GM23338 (cell line): ENCODE results near the gene TMEFF1. TPM values are rescaled to one million over a fixed set of nuclear protein-coding genes. Genes with fewer than 3 reads are reported as not detected.

Experiments used
- ATAC-seq: fragments of 200-7000 bp; cut with Tn5 transposase; 3 replicates; pipeline ENCODE4 v1.9.1; 2020
- DNase-seq: peaks from one replicate; pipeline ENCODE4 v3.0.0-alpha.2; 2015; ENCODE audit warnings: low spot score
- H2AFZ ChIP-seq: fragments of 200-600 bp; sonication (generic); 2 replicates; pipeline ENCODE4 v1.8.0; 2016; ENCODE audit warnings: antibody characterized with exemption, mild to moderate bottlenecking, moderate library complexity
- H3F3A ChIP-seq: fragments of 200-600 bp; sonication (generic); replicated peaks from 2 replicates; pipeline ENCODE4 v1.8.0; 2017; ENCODE audit warnings: antibody characterized with exemption, mixed run types, low read depth
- H3K27ac ChIP-seq: fragments of 200-600 bp; sonication (generic); 2 replicates; pipeline ENCODE4 v1.6.1; 2016; ENCODE audit warnings: low read depth
- H3K27me3 ChIP-seq: fragments of 200-600 bp; sonication (generic); 2 replicates; pipeline ENCODE4 v1.8.0; 2016; ENCODE audit warnings: mild to moderate bottlenecking, mixed run types, moderate library complexity; ENCODE audit not compliant: insufficient read depth
- H3K36me3 ChIP-seq: fragments of 200-600 bp; sonication (generic); 2 replicates; pipeline ENCODE4 v1.8.0; 2016; ENCODE audit warnings: mild to moderate bottlenecking; ENCODE audit not compliant: insufficient read depth
- H3K4me1 ChIP-seq: fragments of 200-600 bp; sonication (generic); 2 replicates; pipeline ENCODE4 v1.8.0; 2016; ENCODE audit warnings: mild to moderate bottlenecking, moderate library complexity; ENCODE audit not compliant: insufficient read depth
- H3K4me2 ChIP-seq: fragments of 200-600 bp; sonication (generic); 2 replicates; pipeline ENCODE4 v1.7.1; 2017; ENCODE audit warnings: mixed run types
- H3K4me3 ChIP-seq: fragments of 200-600 bp; sonication (generic); 2 replicates; pipeline ENCODE4 v1.6.1; 2016; ENCODE audit warnings: mixed run types
- H3K79me2 ChIP-seq: fragments of 200-600 bp; sonication (generic); replicated peaks from 2 replicates; pipeline ENCODE4 v1.8.0; 2017; ENCODE audit warnings: mild to moderate bottlenecking; ENCODE audit not compliant: insufficient read depth
- H3K9me2 ChIP-seq: fragments of 200-600 bp; sonication (generic); 2 replicates; pipeline ENCODE4 v1.8.0; 2017; ENCODE audit not compliant: insufficient read depth
- H4K20me1 ChIP-seq: fragments of 200-600 bp; sonication (generic); replicated peaks from 2 replicates; pipeline ENCODE4 v1.8.0; 2017; ENCODE audit warnings: mild to moderate bottlenecking; ENCODE audit not compliant: insufficient read depth
- H3K27ac Mint-ChIP-seq: 2 replicates; pipeline ENCODE4 v1.8.0; 2020; ENCODE audit warnings: inconsistent platforms, mild to moderate bottlenecking, moderate library complexity, mixed read lengths
- H3K27me3 Mint-ChIP-seq: 3 replicates; pipeline ENCODE4 v1.8.0; 2022; ENCODE audit warnings: low read depth, mild to moderate bottlenecking, moderate library complexity, mixed read lengths, inconsistent platforms; ENCODE audit not compliant: insufficient read depth, poor library complexity
- H3K36me3 Mint-ChIP-seq: 3 replicates; pipeline ENCODE4 v1.8.0; 2021; ENCODE audit warnings: low read depth, mild to moderate bottlenecking, inconsistent platforms, moderate library complexity, mixed read lengths
- H3K4me1 Mint-ChIP-seq: 3 replicates; pipeline ENCODE4 v1.8.0; 2020; ENCODE audit warnings: mild to moderate bottlenecking, inconsistent platforms, mixed read lengths
- H3K4me3 Mint-ChIP-seq: 3 replicates; pipeline ENCODE4 v1.8.0; 2021; ENCODE audit warnings: moderate library complexity, mild to moderate bottlenecking, inconsistent platforms, mixed read lengths
- H3K9me3 Mint-ChIP-seq: 3 replicates; pipeline ENCODE4 v1.8.0; 2020; ENCODE audit warnings: moderate library complexity, mild to moderate bottlenecking, inconsistent platforms, mixed read lengths
- CREB1 ChIP-seq: fragments of 250-450 bp; sonication (Bioruptor Pico); IDR thresholded peaks from 2 replicates; pipeline ENCODE4 v1.5.0; 2020; ENCODE audit warnings: low read depth, mild to moderate bottlenecking, moderate library complexity
- EZH2 ChIP-seq: fragments of 200-600 bp; sonication (generic); IDR thresholded peaks from one replicate; pipeline ENCODE4 v1.8.0; 2017; ENCODE audit warnings: antibody characterized with exemption, mild to moderate bottlenecking, low read depth; ENCODE audit not compliant: unreplicated experiment
- JUNB ChIP-seq: IDR thresholded peaks from one replicate; pipeline ENCODE4 v1.6.1; 2016; ENCODE audit warnings: antibody characterized with exemption; ENCODE audit not compliant: unreplicated experiment
- STAT1 ChIP-seq: IDR thresholded peaks from one replicate; pipeline ENCODE4 v1.6.1; 2016; ENCODE audit warnings: antibody characterized with exemption; ENCODE audit not compliant: unreplicated experiment
- ZNF114 ChIP-seq: fragments of 250-450 bp; sonication (Bioruptor Pico); IDR thresholded peaks from 2 replicates; pipeline ENCODE4 v1.5.0; 2020; ENCODE audit warnings: mild to moderate bottlenecking, moderate library complexity
- ZNF462 ChIP-seq: fragments of 250-450 bp; sonication (Bioruptor Pico); IDR thresholded peaks from 2 replicates; pipeline ENCODE4 v1.5.0; 2020; ENCODE audit warnings: mild to moderate bottlenecking, moderate library complexity
- polyA plus RNA-seq: library from polyadenylated mRNA; unstranded; fragments of >200 nt; fragmentation: Nextera tagmentation; extraction: Ambion mirVana; gene quantifications from 2 replicates; pipeline ENCODE4 v1.2.1, GENCODE V29; 2016
- total RNA-seq: library from RNA; depleted of rRNA; stranded (reverse); fragments of >200 nt; shearing (Covaris generic); gene quantifications from 2 replicates; pipeline ENCODE4 v1.2.3, GENCODE V29; 2014
- TF ChIP-seq, protein P1 (sequence below), 2 experiments: fragments of 200-600 bp in 1 of 2; sonication (generic) in 1 of 2; conservative IDR thresholded peaks; 2 replicates each; pipeline versions ENCODE4 v1.5.1 to v1.6.1; 2016 to 2017; ENCODE audit warnings: antibody characterized with exemption in 2 of 2, low read depth in 2 of 2, mild to moderate bottlenecking in 2 of 2, moderate library complexity in 1 of 2

Gene TMEFF1
- total and polyA plus RNA-seq, 2 experiments from 2014 or later = 6.6 to 85.2 TPM

- TF ChIP-seq ZNF462 (no peak), EZH2 (no peak), STAT1 (no peak), JUNB (no peak)
Observed at GRCh38 chr9:100591139-100591538, 118.2 kb downstream of the TMEFF1 start (continued).

DNA sequence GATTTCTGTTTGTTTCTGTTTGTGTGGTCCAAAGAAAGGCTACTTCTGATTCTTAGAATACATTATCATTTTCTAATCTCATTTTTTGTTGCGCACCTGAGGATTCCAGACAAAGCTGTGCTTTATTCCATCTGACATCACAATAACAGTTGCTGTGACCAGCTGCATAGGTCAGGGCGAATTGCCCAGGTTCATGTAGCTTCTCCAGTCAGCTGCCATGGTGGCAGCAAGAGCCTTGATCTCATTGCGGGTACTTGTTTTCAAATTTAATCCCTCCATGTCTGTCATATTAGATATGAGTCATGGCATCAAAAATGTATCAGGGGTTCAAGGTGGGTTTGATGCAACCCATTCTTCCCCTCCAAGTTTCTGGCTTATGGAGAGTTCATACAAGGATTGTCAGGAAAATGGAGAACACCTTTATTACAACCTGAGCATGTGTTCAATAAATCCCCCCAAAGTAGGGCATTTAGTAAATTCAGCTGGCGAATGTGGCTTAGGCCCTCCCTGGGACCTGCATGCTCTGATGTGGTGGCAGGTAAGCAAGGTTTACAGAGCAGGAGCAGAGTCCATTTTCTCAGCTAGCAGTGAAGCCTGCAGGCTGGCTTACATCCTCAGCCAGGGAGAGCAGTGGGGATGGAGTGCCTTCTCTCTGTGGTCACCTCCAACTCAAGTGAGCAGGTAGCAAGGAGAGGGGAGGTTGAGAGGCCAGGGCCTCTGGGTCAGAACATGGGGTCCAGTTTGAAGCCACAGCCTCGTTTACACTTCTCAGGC is 118.9 kb downstream of the TMEFF1 start:
- no peaks in the 10 kb centered on the region for H3K36me3 ChIP-seq
- Mint-ChIP-seq H3K27me3 (peaks cover 8% of the 10 kb centered on the region), H3K9me3 (peaks cover 3% of the 10 kb centered on the region; the same call in 1 of the 3 replicates), H3K4me3 (no peak overlapping the region), H3K27ac (no peak overlapping the region), H3K4me1 (peaks cover 10% of the 10 kb centered on the region), H3K36me3 (peaks cover 7% of the 10 kb centered on the region; the same call in 2 of the 3 replicates)
- no peaks in the 10 kb centered on the region for H3K9me2 ChIP-seq
- H2AFZ ChIP-seq = no peak overlapping the region
- no peak overlapping the region for H3K4me3 ChIP-seq
- DNase-seq = no peak
- no peaks in the 10 kb centered on the region for H3K27me3 ChIP-seq
- H4K20me1 ChIP-seq = no peaks in the 10 kb centered on the region
- no peak overlapping the region for H3K27ac ChIP-seq
- no peaks in the 10 kb centered on the region for H3F3A ChIP-seq
- peak; percentile 9; the same call in 1 of the 3 replicates for ATAC-seq
- no peak overlapping the region for H3K4me2 ChIP-seq
- no peaks in the 10 kb centered on the region for H3K4me1 ChIP-seq
- H3K79me2 ChIP-seq = no peaks in the 10 kb centered on the region
- TF ChIP-seq, protein P1, sequence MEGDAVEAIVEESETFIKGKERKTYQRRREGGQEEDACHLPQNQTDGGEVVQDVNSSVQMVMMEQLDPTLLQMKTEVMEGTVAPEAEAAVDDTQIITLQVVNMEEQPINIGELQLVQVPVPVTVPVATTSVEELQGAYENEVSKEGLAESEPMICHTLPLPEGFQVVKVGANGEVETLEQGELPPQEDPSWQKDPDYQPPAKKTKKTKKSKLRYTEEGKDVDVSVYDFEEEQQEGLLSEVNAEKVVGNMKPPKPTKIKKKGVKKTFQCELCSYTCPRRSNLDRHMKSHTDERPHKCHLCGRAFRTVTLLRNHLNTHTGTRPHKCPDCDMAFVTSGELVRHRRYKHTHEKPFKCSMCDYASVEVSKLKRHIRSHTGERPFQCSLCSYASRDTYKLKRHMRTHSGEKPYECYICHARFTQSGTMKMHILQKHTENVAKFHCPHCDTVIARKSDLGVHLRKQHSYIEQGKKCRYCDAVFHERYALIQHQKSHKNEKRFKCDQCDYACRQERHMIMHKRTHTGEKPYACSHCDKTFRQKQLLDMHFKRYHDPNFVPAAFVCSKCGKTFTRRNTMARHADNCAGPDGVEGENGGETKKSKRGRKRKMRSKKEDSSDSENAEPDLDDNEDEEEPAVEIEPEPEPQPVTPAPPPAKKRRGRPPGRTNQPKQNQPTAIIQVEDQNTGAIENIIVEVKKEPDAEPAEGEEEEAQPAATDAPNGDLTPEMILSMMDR (conservative IDR thresholded peaks at IDR 0.05; ENCODE audit: low read depth in 2 of 2) = no peak
- TF ChIP-seq CREB1 (CRISPR knock-in tag) (no peak), ZNF114 (CRISPR knock-in tag) (no peak), ZNF462 (no peak)
